Measurements from ENCODE around the gene SPO11. TPM values are rescaled to one million over a fixed set of nuclear protein-coding genes. Genes with fewer than 3 reads are reported as not detected.

The SPO11 gene
- total and polyA plus RNA-seq, 2 of the 13 experiments (the other 11 are each of a cell fraction or from before 2014, with no cell fraction given): not detected

DNA sequence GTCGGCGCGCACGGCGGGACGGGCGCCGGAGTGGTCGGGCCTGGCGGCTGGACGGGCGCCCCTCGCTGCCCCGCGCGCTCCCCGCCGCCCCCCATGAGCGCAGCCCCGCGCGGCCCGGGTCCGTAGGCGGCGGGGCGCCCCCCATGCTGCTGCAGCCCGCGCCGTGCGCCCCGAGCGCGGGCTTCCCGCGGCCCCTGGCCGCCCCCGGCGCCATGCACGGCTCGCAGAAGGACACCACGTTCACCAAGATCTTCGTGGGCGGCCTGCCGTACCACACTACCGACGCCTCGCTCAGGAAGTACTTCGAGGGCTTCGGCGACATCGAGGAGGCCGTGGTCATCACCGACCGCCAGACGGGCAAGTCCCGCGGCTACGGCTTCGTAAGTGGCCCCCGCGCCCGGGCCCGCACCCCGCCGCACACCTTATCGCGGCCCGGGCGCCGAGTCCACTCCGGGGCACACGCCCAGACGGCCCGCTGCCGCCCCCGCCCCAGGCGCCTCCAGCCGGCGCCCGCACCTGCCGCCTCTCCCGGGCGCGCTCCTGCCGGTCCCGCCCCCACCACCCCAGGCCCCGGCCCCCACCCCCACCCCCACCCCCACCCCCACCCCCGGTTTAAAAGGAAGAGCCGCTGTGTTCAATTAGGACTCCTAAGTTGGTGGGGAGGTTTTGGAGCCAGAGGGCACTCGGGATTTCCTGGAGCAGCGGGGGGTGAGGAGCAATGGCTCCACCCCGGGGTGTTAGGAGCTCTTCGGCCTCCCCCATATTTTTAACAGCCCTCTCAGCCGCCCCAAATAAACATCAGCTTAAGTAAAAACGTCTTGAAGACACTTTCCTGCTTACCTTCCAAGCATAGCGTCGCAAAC lies 62.1 kb downstream of the SPO11 start (continued):
- TF ChIP-seq ZNF263 (CRISPR knock-in tag; IDR thresholded peaks at IDR 0.05): peak; percentile 34; the same call in 1 of the 2 replicates
- TF ChIP-seq, protein P1, sequence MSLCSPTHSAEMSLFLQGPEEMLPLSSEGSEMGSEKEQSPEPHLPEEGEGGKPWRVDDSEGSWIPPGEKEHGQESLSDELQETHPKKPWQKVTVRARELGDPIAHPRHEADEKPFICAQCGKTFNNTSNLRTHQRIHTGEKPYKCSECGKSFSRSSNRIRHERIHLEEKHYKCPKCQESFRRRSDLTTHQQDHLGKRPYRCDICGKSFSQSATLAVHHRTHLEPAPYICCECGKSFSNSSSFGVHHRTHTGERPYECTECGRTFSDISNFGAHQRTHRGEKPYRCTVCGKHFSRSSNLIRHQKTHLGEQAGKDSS (CRISPR knock-in tag; IDR thresholded peaks at IDR 0.05; ENCODE audit: borderline replicate concordance, low read depth): 0 out of 2 replicates have a peak, but pooled peaks have one; percentile 16
- 0 out of 2 replicates have a peak, but pooled peaks have one; percentile 42 for TF ChIP-seq ZFP82 (CRISPR knock-in tag; IDR thresholded peaks at IDR 0.05; ENCODE audit: borderline replicate concordance)
- TF ChIP-seq, protein P2, sequence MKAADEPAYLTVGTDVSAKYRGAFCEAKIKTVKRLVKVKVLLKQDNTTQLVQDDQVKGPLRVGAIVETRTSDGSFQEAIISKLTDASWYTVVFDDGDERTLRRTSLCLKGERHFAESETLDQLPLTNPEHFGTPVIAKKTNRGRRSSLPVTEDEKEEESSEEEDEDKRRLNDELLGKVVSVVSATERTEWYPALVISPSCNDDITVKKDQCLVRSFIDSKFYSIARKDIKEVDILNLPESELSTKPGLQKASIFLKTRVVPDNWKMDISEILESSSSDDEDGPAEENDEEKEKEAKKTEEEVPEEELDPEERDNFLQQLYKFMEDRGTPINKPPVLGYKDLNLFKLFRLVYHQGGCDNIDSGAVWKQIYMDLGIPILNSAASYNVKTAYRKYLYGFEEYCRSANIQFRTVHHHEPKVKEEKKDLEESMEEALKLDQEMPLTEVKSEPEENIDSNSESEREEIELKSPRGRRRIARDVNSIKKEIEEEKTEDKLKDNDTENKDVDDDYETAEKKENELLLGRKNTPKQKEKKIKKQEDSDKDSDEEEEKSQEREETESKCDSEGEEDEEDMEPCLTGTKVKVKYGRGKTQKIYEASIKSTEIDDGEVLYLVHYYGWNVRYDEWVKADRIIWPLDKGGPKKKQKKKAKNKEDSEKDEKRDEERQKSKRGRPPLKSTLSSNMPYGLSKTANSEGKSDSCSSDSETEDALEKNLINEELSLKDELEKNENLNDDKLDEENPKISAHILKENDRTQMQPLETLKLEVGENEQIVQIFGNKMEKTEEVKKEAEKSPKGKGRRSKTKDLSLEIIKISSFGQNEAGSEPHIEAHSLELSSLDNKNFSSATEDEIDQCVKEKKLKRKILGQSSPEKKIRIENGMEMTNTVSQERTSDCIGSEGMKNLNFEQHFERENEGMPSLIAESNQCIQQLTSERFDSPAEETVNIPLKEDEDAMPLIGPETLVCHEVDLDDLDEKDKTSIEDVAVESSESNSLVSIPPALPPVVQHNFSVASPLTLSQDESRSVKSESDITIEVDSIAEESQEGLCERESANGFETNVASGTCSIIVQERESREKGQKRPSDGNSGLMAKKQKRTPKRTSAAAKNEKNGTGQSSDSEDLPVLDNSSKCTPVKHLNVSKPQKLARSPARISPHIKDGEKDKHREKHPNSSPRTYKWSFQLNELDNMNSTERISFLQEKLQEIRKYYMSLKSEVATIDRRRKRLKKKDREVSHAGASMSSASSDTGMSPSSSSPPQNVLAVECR (CRISPR knock-in tag; IDR thresholded peaks at IDR 0.05; ENCODE audit: borderline replicate concordance): no peak; the same call in 1 of the 2 replicates
- no peak for TF ChIP-seq ZNF367 (CRISPR knock-in tag; IDR thresholded peaks at IDR 0.05; ENCODE audit: borderline replicate concordance)
- TF ChIP-seq HNRNPL (IDR thresholded peaks at IDR 0.05; ENCODE audit: low read depth, low read length): no peak
- no peak for TF ChIP-seq ZNF484 (CRISPR knock-in tag; IDR thresholded peaks at IDR 0.05; ENCODE audit: borderline replicate concordance, low read depth)
- TF ChIP-seq ZNF510 (CRISPR knock-in tag; IDR thresholded peaks at IDR 0.05; ENCODE audit: low read depth): no peak
- TF ChIP-seq RNF2 (conservative IDR thresholded peaks at IDR 0.05; ENCODE audit: low read depth): 0 out of 2 replicates have a peak, but pooled peaks have one; percentile 28
- TF ChIP-seq MIXL1 (CRISPR knock-in tag; IDR thresholded peaks at IDR 0.05): no peak
- TF ChIP-seq, protein P3, sequence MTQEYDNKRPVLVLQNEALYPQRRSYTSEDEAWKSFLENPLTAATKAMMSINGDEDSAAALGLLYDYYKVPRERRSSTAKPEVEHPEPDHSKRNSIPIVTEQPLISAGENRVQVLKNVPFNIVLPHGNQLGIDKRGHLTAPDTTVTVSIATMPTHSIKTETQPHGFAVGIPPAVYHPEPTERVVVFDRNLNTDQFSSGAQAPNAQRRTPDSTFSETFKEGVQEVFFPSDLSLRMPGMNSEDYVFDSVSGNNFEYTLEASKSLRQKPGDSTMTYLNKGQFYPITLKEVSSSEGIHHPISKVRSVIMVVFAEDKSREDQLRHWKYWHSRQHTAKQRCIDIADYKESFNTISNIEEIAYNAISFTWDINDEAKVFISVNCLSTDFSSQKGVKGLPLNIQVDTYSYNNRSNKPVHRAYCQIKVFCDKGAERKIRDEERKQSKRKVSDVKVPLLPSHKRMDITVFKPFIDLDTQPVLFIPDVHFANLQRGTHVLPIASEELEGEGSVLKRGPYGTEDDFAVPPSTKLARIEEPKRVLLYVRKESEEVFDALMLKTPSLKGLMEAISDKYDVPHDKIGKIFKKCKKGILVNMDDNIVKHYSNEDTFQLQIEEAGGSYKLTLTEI (CRISPR knock-in tag; conservative IDR thresholded peaks at IDR 0.05): no peak
- no peak for TF ChIP-seq ZNF850 (CRISPR knock-in tag; conservative IDR thresholded peaks at IDR 0.05)
- peak; percentile 21; the same call in 1 of the 2 replicates for TF ChIP-seq ZSCAN21 (CRISPR knock-in tag; IDR thresholded peaks at IDR 0.05; ENCODE audit: borderline replicate concordance)
- no peak for TF ChIP-seq ZNF761 (CRISPR knock-in tag; conservative IDR thresholded peaks at IDR 0.05)
- TF ChIP-seq, protein P4, sequence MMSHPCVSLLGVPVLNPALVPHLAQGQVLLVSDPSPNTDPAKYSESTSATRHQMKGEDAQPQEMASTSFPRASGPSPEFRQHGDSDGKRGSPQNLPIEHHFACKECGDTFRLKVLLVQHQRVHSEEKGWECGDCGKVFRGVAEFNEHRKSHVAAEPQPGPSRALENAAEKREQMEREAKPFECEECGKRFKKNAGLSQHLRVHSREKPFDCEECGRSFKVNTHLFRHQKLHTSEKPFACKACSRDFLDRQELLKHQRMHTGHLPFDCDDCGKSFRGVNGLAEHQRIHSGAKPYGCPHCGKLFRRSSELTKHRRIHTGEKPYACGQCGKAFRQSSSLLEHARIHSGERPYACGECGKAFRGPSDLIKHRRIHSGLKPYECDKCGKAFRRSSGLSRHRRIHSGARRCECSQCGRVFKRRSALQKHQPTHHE (CRISPR knock-in tag; IDR thresholded peaks at IDR 0.05; ENCODE audit: borderline replicate concordance): no peak
- 0 out of 2 replicates have a peak, but pooled peaks have one; percentile 11 for TF ChIP-seq YEATS4 (CRISPR knock-in tag; IDR thresholded peaks at IDR 0.05; ENCODE audit: borderline replicate concordance)
- TF ChIP-seq ZSCAN12 (CRISPR knock-in tag; IDR thresholded peaks at IDR 0.05): no peak
- TF ChIP-seq FOXJ3 (CRISPR knock-in tag; IDR thresholded peaks at IDR 0.05; ENCODE audit: borderline replicate concordance): no peak
- TF ChIP-seq FOXK2 (IDR thresholded peaks at IDR 0.05): no peak
- no peak for TF ChIP-seq DNMT1 (CRISPR knock-in tag; IDR thresholded peaks at IDR 0.05)
- no peak for TF ChIP-seq IRF2 (CRISPR knock-in tag; IDR thresholded peaks at IDR 0.05)
- TF ChIP-seq GATAD2A (CRISPR knock-in tag; IDR thresholded peaks at IDR 0.05): no peak
